ENCODE data around the gene PCGF3. TPM values are rescaled to one million over a fixed set of nuclear protein-coding genes. Genes with fewer than 3 reads are reported as not detected.
A peak's percentile ranks its signal among the peaks of the same experiment; 100 is the strongest.

The PCGF3 gene
- total and polyA plus RNA-seq, 9 of the 15 experiments (the other 6 are each of a cell fraction or from before 2014, with no cell fraction given), result 2.6 to 46.1 (median 20.3) TPM

DNA sequence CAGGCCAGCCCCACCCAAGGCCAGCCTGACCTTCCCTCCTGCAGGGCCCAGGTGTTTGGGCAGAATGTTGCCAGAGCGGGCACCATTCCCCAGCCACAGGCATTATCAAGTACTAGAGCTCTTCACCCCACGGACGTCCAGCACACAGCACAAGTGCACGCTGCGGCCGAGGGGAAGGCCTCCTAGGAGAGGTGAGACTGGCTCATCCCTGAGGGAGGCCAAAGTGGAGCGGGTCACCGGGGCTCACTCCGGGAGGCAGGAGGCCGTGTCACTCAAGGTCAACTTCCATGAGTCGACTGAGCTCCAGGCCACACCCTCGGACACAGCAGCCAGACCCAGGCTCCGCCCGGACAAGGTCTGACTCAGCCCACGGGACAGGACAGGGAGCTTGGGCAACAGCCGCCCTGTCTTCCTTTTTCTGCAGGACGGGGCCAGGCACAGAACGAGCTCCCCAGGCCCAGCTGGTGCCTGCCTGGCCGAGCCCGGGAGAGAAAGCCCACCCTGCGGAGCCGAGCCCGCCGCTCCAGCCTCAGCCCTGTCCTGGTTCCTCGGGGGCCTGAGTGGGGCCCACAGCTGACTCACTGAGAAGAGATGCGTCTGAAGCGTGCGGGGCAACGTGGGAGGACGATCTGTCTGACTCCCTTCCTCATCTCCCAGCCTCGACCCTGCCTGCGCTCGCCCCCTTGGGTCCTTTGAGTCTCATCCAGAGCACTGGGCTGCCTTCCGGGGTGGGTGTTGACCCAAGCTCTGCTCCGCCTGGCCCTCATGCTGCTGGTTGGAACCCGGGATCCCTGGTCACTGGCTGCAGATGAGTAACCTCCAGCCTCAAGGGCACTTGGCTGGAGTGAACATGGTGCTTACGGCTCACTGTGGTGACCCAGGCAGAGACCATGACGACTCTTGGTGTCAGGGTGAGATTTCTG lies 18.3 kb upstream of the PCGF3 start (continued):
- TF ChIP-seq, protein P1, sequence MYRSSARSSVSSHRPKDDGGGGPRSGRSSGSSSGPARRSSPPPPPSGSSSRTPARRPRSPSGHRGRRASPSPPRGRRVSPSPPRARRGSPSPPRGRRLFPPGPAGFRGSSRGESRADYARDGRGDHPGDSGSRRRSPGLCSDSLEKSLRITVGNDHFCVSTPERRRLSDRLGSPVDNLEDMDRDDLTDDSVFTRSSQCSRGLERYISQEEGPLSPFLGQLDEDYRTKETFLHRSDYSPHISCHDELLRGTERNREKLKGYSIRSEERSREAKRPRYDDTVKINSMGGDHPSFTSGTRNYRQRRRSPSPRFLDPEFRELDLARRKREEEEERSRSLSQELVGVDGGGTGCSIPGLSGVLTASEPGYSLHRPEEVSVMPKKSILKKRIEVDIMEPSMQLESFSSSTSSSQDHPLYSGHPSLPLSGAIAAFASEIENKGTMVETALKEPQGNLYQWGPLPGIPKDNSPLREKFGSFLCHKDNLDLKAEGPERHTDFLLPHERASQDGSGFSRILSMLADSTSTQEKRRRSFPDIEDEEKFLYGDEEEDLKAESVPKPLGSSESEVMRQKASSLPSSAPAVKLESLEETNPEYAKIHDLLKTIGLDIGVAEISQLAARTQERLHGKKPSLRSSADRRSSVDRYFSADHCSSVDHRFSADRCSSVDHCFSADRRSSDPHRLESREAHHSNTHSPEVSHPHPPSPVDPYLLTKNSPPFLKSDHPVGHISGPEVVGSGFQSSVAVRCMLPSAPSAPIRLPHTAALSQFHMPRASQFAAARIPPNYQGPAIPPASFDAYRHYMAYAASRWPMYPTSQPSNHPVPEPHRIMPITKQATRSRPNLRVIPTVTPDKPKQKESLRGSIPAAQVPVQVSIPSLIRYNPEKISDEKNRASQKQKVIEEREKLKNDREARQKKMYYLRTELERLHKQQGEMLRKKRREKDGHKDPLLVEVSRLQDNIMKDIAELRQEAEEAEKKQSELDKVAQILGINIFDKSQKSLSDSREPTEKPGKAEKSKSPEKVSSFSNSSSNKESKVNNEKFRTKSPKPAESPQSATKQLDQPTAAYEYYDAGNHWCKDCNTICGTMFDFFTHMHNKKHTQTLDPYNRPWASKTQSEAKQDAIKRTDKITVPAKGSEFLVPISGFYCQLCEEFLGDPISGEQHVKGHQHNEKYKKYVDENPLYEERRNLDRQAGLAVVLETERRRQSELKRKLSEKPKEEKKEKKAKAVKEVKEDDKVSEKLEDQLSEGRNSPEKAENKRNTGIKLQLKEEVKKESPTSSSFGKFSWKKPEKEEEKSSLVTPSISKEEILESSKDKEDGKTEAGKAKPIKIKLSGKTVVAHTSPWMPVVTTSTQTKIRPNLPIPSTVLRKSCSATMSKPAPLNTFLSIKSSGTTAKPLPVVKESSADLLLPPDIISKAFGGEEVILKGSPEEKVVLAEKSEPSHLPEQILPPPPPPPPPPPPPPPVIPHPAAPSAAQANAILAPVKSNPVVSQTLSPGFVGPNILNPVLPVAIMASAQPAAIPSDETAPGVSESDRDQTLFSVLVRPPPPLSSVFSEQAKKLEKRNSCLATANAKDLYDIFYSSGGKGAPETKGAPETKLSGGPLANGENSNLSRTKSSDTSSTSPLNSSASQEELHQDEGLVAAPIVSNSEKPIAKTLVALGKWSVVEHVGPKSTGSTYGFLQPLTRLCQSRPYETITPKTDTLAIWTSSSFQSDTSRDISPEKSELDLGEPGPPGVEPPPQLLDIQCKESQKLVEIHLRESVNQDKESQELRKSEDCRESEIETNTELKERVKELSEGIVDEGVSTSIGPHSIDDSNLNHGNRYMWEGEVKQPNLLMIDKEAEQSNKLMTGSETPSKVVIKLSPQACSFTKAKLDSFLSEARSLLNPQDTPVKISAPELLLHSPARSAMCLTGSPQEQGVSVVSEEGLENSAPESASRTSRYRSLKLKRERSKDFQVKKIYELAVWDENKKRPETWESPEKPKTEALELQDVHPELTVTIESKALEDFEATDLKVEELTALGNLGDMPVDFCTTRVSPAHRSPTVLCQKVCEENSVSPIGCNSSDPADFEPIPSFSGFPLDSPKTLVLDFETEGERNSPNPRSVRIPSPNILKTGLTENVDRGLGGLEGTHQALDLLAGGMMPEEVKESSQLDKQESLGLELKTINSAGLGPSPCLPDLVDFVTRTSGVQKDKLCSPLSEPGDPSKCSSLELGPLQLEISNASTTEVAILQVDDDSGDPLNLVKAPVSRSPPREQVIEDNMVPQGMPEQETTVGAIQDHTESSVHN (IDR thresholded peaks at IDR 0.05; ENCODE audit: borderline replicate concordance in 1 of 2, low read depth in 1 of 2), result no peak
- TF ChIP-seq SMARCE1 (IDR thresholded peaks at IDR 0.05) (peak; percentile 68), NR4A1 (CRISPR knock-in tag; IDR thresholded peaks at IDR 0.05) (no peak), NR4A1 (tag; IDR thresholded peaks at IDR 0.05) (peak; percentile 21; the same call in 1 of the 2 replicates), ZNF766 (CRISPR knock-in tag; conservative IDR thresholded peaks at IDR 0.05) (peak; percentile 68; the same call in 1 of the 2 replicates), MYC (IDR thresholded peaks at IDR 0.05; ENCODE audit: low read depth, low read length) (peak; percentile 66), MYC (CRISPR knock-in tag; IDR thresholded peaks at IDR 0.05; ENCODE audit: borderline replicate concordance, low read depth) (no peak), ZNF12 (CRISPR knock-in tag; IDR thresholded peaks at IDR 0.05) (peak; percentile 67; the same call in 1 of the 2 replicates), CBX1 (IDR thresholded peaks at IDR 0.05; ENCODE audit: low read depth) (peak; percentile 1; the same call in 1 of the 2 replicates), ZSCAN32 (CRISPR knock-in tag; IDR thresholded peaks at IDR 0.05) (0 out of 2 replicates have a peak, but pooled peaks have one; percentile 39), NR2F6 (CRISPR knock-in tag; IDR thresholded peaks at IDR 0.05) (0 out of 2 replicates have a peak, but pooled peaks have one; percentile 21), KAT8 (IDR thresholded peaks at IDR 0.05; ENCODE audit: low read depth) (no peak)
- TF ChIP-seq, protein P2, sequence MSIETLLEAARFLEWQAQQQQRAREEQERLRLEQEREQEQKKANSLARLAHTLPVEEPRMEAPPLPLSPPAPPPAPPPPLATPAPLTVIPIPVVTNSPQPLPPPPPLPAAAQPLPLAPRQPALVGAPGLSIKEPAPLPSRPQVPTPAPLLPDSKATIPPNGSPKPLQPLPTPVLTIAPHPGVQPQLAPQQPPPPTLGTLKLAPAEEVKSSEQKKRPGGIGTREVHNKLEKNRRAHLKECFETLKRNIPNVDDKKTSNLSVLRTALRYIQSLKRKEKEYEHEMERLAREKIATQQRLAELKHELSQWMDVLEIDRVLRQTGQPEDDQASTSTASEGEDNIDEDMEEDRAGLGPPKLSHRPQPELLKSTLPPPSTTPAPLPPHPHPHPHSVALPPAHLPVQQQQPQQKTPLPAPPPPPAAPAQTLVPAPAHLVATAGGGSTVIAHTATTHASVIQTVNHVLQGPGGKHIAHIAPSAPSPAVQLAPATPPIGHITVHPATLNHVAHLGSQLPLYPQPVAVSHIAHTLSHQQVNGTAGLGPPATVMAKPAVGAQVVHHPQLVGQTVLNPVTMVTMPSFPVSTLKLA (conservative IDR thresholded peaks at IDR 0.05), result peak in 1 of 2 experiments; percentile 65; a peak in 2 of 4 replicates

Data from K562 (cell line).